Measurements from ENCODE around the gene CAMK1D. TPM values are rescaled to one million over a fixed set of nuclear protein-coding genes. Genes with fewer than 3 reads are reported as not detected.

The CAMK1D gene
- total and polyA plus RNA-seq, 2 experiments from 2014 or later, result 2.0 to 3.8 TPM

GRCh38 chr10:12344375-12345110 is 4.8 kb upstream of the CAMK1D start:
- DNase-seq (ENCODE audit: low read depth in 1 of 2, low spot score in 1 of 2), result no peak
- Histone ChIP-seq H3K9me3 (ENCODE audit: low read depth) (no peaks in the 10 kb centered on the region), H3K4me1 (ENCODE audit: low read depth) (no peaks in the 10 kb centered on the region), H3K27ac (no peak overlapping the region), H3K36me3 (no peaks in the 10 kb centered on the region), H3K27me3 (peaks cover 30% of the 10 kb centered on the region), H3K4me3 (no peak overlapping the region)
- no peak for TF ChIP-seq CTCF (IDR thresholded peaks at IDR 0.05; ENCODE audit: low read depth, low read length)

GRCh38 chr10:12346707-12347106 is 2.6 kb upstream of the CAMK1D start:
- H3K4me1 ChIP-seq (ENCODE audit: low read depth), result no peaks in the 10 kb centered on the region
- no peak for TF ChIP-seq CTCF (IDR thresholded peaks at IDR 0.05; ENCODE audit: low read depth, low read length)
- no peak for DNase-seq (ENCODE audit: low read depth in 1 of 2, low spot score in 1 of 2)
- H3K4me3 ChIP-seq, result no peak overlapping the region
- H3K9me3 ChIP-seq (ENCODE audit: low read depth), result no peaks in the 10 kb centered on the region
- H3K27me3 ChIP-seq, result peaks cover 49% of the 10 kb centered on the region
- no peaks in the 10 kb centered on the region for H3K36me3 ChIP-seq
- H3K27ac ChIP-seq, result no peak overlapping the region

- no peak for DNase-seq (ENCODE audit: low read depth in 1 of 2, low spot score in 1 of 2)
- Histone ChIP-seq H3K36me3 (no peaks in the 10 kb centered on the region), H3K9me3 (ENCODE audit: low read depth) (no peaks in the 10 kb centered on the region), H3K4me1 (ENCODE audit: low read depth) (no peaks in the 10 kb centered on the region), H3K27ac (no peak overlapping the region), H3K27me3 (peaks cover 53% of the 10 kb centered on the region), H3K4me3 (peak overlapping the region; percentile 75)
- no peak for TF ChIP-seq CTCF (IDR thresholded peaks at IDR 0.05; ENCODE audit: low read depth, low read length)
Observed at GRCh38 chr10:12348294-12348869, 965 bp upstream of the CAMK1D start.

GRCh38 chr10:12349629-12350166 is 351 bp downstream of the CAMK1D start:
- H3K27ac ChIP-seq, result no peak overlapping the region
- no peaks in the 10 kb centered on the region for H3K9me3 ChIP-seq (ENCODE audit: low read depth)
- H3K4me1 ChIP-seq (ENCODE audit: low read depth), result no peaks in the 10 kb centered on the region
- peak overlapping the region; percentile 75 for H3K4me3 ChIP-seq
- TF ChIP-seq CTCF (IDR thresholded peaks at IDR 0.05; ENCODE audit: low read depth, low read length), result no peak
- no peaks in the 10 kb centered on the region for H3K36me3 ChIP-seq
- H3K27me3 ChIP-seq, result peaks cover 53% of the 10 kb centered on the region
- DNase-seq (ENCODE audit: low read depth in 1 of 2, low spot score in 1 of 2), result no peak

DNA sequence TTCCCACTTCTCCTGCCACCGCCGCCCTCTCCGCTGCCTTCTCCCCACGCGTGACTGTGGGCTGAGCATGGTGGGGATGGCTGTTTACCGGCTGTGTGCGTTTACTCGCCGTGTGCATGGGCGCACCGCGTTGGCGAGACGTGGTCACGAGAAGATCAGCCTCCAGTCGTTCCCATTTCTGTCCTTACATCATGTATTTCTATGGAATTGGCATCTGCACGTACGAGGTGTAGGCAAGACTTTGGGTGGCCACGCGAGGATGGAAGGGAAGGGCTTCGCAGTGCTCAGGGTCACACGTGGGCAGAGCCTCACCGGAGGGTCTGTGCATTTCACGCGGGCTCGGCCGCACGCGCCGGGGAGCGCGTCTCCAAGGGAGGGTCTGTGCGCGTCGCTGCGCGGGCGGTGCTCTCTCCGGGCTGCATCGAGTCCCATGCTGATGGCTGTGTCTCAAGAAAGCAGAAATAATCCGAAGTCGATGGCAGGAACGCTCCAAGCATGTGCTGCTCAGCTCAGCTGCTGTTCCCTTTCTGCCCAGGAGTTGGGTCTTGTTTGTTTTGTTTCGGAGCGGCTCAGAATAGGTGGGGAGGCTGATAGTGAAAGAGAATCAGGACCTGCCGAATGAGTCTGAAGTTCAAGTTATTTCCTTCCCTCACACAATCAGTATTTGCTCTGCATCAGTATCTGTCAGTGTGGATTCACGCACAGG is 973 bp downstream of the CAMK1D start:
- Histone ChIP-seq H3K27me3 (peaks cover 53% of the 10 kb centered on the region), H3K36me3 (no peaks in the 10 kb centered on the region), H3K27ac (no peak overlapping the region), H3K4me3 (peak overlapping the region; percentile 75), H3K4me1 (ENCODE audit: low read depth) (no peaks in the 10 kb centered on the region), H3K9me3 (ENCODE audit: low read depth) (no peaks in the 10 kb centered on the region)
- peak; percentile 28 to 46 for DNase-seq (ENCODE audit: low read depth in 1 of 2, low spot score in 1 of 2)
- TF ChIP-seq CTCF (IDR thresholded peaks at IDR 0.05; ENCODE audit: low read depth, low read length), result no peak

Data from cardiac muscle cell (in vitro differentiated cells and primary cell).